Erythroblast (primary cell): ENCODE measurements around the gene EEF1E1.

Experiments used
- GATA1 ChIP-seq: IDR thresholded peaks from 2 replicates; pipeline ENCODE4 v1.6.1; 2011; ENCODE audit warnings: low read depth, mild to moderate bottlenecking, control low read depth, low read length, moderate library complexity
- POLR2A ChIP-seq: IDR thresholded peaks from 2 replicates; pipeline ENCODE4 v1.6.1; 2011; ENCODE audit warnings: mild to moderate bottlenecking, low read length

GRCh38 chr6:8075185-8075584 lies 27.2 kb downstream of the EEF1E1 start:
- TF ChIP-seq POLR2A, result no peak
- TF ChIP-seq GATA1, result no peak
